GM21381 (cell line): ENCODE results near the gene MIAT.

ENCODE experiments used
- ATAC-seq: cut with Tn5 transposase; IDR thresholded peaks from one replicate; pipeline ENCODE4 v1.9.1; 2021; ENCODE audit warnings: mild to moderate bottlenecking, moderate library complexity; ENCODE audit not compliant: unreplicated experiment

MIAT gene

GRCh38 chr22:26665813-26666231 lies 8.4 kb downstream of the MIAT start:
- ATAC-seq: peak; percentile 7

- ATAC-seq: no peak
Observed at GRCh38 chr22:26667140-26667539, 9.8 kb downstream of the MIAT start.

GRCh38 chr22:26669060-26669481 lies 11.7 kb downstream of the MIAT start:
- no peak for ATAC-seq

GRCh38 chr22:26670459-26670858 lies 13.1 kb downstream of the MIAT start:
- ATAC-seq: no peak

DNA sequence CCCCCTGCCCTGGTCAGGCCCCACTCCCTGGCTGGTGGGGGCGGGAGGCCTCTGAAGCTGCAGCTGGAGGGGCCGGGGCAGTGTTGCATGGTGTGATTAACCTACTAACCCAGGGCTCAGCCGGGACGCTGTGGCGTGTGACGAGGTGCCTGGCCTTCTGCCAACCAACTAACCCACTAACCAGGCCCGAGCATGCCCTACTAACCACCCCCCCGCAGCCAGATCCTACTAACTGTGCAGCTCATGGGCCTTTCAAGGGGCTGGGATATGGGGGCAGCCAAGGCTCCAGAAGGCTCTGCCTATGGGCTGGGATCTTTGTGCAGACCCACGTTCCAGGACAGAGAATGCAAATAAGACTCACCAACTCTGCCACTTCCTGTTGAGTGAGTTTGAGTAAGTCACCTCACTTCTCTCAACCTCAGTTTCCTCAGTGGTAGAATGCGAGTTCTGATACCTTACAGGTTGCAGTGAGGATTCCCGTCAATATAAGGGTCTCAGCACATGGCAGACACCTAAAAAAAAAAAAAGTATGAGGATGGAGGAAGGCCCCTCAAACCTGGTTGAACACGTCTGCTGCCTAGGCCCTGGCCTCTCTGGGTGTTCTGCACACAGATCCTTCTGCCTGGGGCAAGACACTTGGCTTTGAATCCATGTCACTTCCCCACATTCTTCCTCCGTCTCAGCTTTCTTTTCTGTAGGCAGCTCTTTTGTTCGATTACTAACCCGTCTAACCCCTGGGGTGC lies 14.1 kb downstream of the MIAT start:
- no peak for ATAC-seq

- ATAC-seq: peak; percentile 19
Observed at GRCh38 chr22:26672060-26672471, 14.7 kb downstream of the MIAT start.

DNA sequence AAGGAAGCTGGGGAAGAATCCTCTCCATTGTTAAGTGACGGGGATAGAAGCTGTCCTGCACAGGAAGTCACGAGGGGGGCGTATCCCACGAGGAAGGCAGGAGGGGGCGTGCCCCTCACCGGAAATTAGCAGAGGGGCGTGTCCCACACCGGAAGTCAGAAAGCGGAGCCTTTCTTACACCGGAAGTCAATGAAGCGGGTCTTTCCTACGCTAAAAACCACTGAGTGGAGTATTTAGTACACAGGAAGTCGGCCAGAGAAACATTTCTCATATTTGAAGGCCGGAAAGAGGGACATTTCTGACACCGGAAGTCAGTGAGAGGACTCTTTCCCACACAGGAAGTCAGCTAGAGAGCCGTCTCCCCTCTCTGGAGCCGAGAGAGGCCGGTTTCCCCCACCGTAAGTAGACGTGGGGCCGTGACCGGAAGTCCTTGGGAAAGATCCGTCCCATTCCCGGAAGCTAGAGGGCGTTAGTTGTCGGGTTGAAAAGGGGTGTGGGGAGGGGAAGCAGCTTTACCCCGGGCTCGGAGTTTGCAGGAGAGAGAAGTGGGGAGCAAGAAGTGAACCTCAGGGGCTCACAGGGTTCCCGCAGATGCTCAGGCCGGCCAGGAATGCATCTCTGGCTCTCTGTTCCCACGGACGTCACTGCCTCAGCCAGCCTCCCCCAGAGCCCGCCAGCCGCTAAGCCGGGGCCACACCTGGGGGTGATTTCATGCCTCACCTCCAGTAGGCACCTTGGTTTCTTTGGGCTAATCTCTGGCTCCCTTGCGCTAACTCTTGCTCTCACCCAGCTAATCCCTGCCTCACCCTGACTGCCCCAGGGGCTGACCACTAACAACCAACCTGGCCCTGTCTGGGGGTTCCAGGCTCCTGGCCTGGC lies 15.4 kb downstream of the MIAT start:
- peak; percentile 58 for ATAC-seq

DNA sequence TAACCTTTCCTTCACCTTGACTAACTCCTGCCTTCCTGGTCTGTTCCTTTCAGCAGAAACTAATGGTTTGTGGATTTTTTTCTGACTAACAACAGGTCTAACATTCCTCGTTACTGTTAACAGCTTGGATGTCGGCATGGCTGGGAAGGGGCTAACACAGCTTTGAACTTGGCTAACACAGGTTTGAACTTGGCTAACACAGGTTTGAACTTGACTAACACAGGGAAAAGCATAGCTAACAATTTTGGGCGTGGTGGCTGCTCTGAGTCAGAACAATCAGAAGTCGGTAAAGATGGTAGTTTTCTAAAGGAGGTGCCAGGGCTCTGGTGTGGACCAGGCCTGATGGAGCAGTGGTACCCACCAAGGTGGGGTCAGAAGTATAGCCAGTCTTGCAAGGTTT lies 16.1 kb downstream of the MIAT start:
- no peak for ATAC-seq

GRCh38 chr22:26674211-26675190 lies 17.1 kb downstream of the MIAT start:
- no peak for ATAC-seq

DNA sequence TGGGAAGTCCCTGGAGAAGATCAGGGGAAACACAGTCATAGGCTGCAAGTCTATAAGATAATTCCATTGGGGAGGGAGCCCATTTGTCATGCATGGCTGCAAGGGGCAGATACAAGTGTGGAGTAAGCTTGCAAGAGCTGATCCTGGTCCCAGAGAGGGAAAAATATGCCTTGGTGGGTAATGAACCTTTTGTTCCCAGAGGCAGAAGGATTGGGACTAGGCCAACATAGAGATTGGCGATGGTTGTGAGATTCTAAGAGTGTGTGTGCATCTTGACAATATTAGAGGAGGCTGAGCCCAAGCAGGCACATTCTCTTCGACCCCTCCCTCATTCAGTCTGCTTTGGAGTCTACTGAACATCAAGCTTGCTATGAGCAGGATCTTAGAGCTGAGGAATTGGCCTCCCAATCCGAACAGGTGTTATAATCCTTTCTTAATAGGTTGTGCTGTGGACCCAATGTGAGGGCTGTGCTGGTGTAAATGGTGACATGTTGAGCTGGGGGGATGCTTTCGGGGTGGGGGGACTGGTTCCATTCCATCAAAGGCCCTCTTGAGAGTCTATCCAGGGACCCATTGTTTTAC lies 18.4 kb downstream of the MIAT start:
- ATAC-seq: no peak

GRCh38 chr22:26677217-26677616 lies 19.8 kb downstream of the MIAT start:
- ATAC-seq: no peak

DNA sequence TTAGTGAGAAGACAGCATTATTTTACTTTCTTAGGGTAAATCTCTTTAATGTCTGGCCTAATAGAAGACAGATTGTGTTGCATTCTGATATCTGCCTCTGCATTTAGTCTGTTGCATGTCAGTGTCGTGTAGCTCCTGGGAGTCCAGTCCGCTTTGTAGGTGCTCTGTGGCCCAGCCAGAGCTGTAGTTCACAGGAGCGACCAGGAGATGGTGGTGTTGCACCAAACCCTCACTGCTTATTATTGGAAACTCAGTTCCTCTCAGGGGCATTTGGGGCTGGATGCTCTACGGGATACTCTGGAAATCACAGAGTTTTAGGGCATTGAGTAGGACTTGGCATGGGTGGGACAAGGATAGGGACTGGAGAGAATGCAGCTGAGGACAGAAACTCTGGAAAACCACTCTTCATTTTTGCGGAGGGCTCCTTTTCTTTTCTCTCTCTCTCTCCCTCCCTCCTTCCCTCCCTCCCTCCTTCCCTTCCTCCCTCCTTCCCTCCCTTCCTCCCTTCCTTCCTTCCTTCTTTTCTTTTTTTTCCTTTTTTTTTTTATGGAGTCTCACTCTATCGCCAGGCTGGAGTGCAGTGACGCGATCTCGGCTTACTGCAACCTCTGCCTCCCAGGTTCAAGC lies 21.7 kb downstream of the MIAT start:
- ATAC-seq: no peak

- no peak for ATAC-seq
Observed at GRCh38 chr22:26680485-26680884, 23.1 kb downstream of the MIAT start.

- ATAC-seq: no peak
Observed at GRCh38 chr22:26681395-26681821, 24.0 kb downstream of the MIAT start.

GRCh38 chr22:26684168-26684567 lies 26.8 kb downstream of the MIAT start:
- no peak for ATAC-seq

DNA sequence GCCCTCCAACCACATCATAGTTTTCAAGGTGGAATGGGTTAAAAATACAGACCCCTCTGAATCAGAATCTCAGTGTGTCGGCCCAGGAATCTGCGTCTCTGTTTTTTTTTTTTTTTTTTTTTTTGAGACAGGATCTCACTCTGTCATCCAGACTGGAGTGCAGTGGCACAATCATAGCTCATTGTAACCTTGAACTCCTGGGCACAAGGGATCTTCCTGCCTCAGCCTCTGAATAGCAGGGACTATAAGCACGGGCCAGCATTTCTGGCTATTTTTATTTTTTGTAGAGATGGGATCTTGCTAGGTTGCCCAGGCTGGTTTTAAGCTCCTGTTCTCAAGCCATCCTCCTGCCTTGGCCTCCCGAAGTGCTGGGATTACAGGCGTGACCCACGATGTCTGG lies 28.2 kb downstream of the MIAT start:
- no peak for ATAC-seq

- ATAC-seq: no peak
Observed at GRCh38 chr22:26687439-26687838, 30.1 kb downstream of the MIAT start.

GRCh38 chr22:26689513-26690301 lies 32.3 kb downstream of the MIAT start:
- no peak for ATAC-seq

- ATAC-seq: no peak
Observed at GRCh38 chr22:26690654-26691376, 33.4 kb downstream of the MIAT start.
